GM19238 (cell line): ENCODE data around the gene UGT1A7.
"Not testable (repeated sequence)": the region's sequence is repeated elsewhere in the genome, so short reads cannot be mapped to it uniquely, and the experiment has no call there.

ENCODE experiments used
- DNase-seq: peaks from one replicate; pipeline ENCODE4 v3.0.0; 2011; ENCODE audit warnings: low spot score; ENCODE audit not compliant: insufficient read length

Gene UGT1A7

GRCh38 chr2:233712611-233713261 is 31.0 kb downstream of the UGT1A7 start, which contains the start of gene UGT1A5:
UGT1A5 (plus strand) TSS chr2:233712907; CDS start chr2:233712992, 85 bp downstream.
- no peak for DNase-seq

DNA sequence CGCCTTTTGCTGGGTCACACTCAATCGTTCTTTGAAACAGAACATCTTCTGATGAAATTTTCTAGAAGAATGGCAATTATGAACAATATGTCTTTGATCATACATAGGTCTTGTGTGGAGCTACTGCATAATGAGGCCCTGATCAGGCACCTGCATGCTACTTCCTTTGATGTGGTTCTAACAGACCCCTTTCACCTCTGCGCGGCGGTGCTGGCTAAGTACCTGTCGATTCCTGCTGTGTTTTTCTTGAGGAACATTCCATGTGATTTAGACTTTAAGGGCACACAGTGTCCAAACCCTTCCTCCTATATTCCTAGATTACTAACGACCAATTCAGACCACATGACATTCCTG is 31.5 kb downstream of the UGT1A7 start:
- DNase-seq = no peak

- DNase-seq = no peak
Observed at GRCh38 chr2:233714121-233714520, 32.4 kb downstream of the UGT1A7 start.

DNA sequence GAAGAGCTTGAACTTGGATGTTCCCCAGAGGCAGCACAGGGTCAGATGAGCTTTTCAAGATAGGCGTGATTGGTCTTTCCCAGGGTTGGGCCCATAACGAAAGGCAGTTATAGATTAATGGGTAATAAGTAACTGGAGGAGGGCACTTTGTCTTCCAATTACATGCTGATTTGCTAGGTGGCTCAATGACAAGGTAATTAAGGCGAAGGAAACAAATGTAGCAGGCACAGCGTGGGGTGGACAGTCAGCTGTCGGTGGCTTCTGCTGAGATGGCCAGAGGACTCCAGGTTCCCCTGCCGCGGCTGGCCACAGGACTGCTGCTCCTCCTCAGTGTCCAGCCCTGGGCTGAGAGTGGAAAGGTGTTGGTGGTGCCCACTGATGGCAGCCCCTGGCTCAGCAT is 36.9 kb downstream of the UGT1A7 start, which contains the start of gene UGT1A4:
TSS of gene UGT1A4 (plus strand) at position 185 of the 400 bp plus-strand sequence. CDS start at position 270, 85 bp downstream.
- DNase-seq = no peak

DNA sequence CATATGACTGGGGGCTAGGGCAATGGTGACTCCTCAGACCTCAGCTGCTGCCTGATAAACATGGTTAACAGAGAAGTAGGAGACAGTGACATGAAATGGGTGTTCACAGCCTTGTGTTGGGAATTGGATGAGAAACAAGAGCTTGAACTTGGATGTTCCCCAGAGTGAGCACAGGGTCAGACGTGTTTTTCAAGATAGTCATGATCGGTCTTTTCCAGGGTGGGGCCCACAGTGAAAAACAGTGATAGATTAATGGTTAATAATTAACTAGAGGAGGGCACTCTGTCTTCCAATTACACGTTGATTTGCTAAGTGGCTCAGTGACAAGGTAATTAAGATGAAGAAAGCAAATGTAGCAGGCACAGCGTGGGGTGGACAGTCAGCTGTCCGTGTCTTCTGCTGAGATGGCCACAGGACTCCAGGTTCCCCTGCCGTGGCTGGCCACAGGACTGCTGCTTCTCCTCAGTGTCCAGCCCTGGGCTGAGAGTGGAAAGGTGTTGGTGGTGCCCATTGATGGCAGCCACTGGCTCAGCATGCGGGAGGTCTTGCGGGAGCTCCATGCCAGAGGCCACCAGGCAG is 47.1 kb downstream of the UGT1A7 start, which contains the start of gene UGT1A3:
TSS of gene UGT1A3 (plus strand) at position 320 of the 579 bp plus-strand sequence. CDS start at position 405, 85 bp downstream.
- DNase-seq = no peak

DNA sequence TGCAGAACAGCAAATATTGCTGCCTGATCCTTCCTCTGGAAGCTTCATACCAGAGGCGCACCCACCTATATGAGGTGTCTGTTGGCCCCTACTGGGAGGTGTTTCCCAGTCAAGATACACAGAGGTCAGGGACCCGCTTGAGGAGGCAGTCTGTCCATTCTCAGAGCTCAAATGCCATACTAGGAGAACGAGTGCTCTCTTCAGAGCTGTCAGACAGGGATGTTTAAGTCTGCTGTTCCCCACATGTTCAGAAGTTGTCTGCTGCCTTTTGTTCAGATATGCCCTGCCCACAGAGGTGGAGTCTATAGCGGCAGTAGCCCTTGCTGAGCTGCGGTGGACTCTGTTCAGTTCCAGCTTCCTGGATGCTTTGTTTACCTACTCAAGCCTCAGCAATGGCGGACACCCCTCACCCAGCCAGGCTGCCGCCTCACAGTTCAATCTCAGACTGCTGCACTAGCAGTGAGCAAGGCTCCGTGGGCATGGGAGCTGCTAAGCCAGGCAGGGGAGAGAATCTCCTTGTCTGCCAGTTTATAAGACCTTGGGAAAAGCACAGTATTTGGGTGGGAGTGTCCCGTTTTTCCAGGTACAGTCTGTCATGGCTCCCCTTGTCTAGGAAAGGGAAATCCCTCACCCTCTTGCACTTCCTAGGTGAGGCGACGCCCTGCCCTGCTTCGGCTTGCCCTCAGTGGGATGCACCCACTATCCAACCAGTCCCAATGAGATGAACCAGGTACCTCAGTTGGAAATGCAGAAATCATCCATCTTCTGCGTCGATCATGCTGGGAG is 55.4 kb downstream of the UGT1A7 start:
- not testable (repeated sequence) for DNase-seq

DNA sequence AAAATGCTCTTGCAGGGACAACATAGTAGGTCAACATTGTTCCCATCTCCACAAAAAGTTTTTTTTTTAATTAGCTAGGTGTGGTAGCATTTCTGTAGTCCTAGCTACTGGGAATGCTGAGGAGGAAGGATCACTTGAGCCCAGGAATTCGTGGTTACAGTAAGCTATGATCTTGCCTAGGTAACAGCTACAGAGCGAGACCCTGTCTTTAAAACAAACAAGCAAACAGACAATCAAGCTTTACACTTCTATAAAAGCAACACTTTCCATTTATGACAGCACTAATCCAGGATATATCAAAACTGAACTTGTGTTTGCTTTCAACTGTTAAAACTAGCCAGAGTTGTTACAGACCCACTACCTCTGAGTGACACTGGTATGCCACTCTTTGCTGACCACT is 59.2 kb downstream of the UGT1A7 start:
- DNase-seq = no peak

- no peak for DNase-seq
Observed at GRCh38 chr2:233743464-233744259, 62.0 kb downstream of the UGT1A7 start.

DNA sequence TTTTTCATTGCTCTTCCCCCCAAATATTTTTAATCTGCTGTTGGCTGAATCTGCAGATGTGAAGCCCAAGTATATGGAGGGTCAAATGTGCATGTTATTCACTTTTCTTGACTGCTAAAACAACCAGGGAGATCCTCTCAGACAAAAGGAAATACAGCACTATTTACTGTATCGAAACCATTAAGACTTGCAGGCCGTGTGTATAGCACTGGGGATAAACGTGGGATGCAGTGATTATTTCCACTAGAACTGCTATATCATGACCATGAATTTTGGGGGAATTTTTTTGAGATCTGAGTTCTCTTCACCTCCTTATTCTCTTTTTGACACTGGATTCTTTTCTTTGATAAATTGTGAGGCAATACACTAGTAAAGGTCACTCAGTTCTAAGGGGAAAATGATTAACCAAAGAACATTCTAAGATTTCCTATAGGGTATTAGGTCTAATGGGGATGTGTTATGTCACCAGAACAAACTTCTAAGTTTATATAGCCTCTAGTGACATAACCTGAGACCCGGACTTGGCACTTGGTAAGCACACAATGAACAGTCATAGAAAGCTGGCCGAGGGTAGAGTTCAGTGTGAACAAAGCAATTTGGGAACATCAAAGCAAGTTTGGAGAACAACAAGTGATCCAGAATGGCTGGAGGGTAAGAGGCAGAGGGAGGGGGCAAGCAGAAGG is 63.5 kb downstream of the UGT1A7 start:
- DNase-seq = no peak

DNA sequence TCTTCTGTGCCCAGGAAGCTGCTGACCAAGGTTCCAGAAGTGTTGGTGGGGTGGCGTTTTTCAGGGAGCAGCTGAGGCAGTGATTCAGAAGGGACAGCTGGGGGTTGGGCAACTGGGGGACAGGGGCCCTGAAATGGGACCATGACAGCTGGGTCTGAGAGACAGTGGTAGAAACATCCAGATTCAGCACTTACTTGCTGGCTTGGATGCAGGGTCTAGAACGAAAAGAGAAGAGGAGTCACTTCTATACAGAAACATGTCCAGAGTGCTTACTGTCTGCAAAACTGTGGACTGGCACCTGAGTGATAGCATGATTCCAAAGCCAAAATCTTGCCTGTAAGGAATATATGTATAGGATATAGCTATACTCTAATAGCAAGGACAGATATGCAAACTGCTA is 64.1 kb downstream of the UGT1A7 start:
- DNase-seq = not testable (repeated sequence)

DNA sequence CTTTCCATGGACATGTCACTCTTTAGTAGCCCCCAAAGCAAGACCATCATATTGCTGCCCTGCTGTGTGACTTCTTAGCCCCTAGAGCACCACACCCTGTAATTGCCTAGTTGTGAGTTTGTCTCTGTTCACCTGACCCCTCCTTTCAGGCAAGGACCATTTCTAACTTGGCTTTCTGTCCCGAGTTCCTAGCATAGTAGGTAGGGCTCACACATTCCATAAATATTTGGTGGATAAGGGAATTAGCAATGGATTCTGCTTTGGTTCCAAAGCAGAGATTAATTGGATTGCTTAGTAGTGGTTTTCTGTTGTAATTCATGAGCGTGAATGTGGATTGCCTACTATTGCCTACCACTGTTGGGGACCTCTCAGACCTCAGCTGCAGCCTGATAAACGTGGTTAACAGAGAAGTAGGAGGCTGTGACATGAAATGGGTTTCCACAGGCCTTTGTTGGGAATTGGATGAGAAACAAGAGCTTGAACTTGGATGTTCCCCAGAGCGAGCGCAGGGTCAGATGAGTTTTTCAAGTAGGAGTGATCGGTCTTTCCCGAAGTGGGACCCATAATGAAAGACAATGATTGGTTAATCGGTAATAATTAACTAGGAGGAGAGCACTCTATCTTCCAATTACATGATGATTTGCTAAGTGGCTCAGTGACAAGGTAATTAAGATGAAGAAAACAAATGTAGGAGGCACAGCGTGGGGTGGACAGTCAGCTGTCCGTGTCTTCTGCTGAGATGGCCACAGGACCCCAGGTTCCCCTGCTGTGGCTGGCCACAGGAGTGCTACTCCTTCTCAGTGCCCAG is 65.0 kb downstream of the UGT1A7 start:
- no peak for DNase-seq

DNA sequence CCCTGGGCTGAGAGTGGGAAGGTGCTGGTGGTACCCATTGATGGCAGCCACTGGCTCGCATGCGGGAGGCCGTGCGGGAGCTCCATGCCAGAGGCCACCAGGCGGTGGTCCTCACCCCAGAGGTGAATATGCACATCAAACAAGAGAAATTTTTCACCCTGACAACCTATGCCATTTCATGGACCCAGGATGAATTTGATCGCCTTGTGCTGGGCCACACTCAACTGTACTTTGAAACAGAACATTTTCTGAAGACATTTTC is 65.5 kb downstream of the UGT1A7 start:
- DNase-seq = no peak

- DNase-seq = not testable (repeated sequence)
Observed at GRCh38 chr2:233750689-233751088, 69.0 kb downstream of the UGT1A7 start.

DNA sequence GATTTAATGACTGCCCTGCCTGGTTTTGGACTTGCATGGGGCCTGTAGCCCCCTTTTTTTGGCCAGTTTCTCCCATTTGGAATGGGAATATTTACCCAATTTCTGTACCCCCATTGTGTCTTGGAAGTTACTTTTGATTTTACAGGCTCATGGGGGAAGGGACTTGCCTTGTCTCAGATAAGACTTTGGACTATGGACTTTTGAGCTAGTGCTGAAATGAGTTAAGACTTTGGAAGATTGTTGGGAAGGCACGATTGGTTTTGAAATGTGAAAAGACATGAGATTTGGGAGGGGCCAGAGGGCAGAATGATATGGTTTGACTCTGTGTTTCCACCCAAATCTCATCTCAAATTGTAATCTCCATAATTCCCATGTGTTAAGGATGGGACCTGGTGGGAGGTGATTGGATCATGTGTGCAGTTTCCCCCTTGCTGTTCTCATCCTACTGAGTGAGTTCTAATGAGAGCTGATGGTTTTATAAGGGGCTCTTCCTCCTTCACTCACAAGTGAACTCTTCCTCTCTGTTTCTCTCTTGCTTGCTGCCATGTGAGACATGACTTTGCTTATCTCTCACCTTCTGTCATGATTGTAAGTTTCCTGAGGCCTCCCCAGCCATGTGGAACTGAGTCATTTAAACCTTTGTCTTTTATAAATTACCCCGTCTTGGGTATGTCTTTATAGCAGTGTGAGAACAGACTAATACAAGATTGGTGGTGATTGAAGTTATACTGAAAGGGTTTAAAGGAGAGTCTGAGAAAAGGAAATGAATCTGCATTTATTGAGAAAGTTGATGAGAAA is 69.7 kb downstream of the UGT1A7 start:
- not testable (repeated sequence) for DNase-seq

DNA sequence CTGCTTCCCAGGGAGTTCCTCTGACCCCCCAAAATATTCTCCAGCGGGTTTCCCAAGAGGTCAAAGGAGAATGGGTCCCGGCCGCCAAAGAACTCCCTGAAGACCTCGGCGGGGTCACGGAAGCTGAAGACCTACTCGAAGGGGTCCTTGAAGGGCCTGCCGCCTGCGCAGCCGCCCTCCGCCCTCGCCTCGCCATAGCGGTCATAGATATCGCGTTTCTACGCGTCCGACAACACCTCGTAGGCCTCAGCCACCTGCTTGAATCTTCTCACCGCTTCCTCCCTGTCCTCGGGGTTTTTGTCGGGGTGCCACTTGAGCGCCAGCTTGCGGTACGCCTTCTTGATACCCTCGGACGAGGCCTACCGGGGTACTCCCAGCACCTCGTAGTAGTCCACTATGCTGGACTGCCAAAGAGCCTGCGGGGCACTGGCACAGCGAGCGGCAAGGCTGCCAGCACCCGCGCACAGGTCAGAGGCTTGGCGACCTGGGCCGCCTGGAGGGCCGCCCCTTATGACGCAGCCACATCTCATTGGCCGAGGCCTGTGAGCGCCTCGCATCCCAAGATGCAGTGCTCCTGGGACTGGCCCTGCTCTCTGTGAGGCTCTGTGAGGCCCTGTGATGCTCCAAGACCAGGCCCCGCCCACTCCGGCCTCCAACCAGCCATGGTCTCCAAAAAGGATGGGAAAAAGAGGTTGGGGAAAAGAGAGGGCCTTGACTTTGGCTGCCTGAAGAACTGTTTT is 73.3 kb downstream of the UGT1A7 start:
- DNase-seq = no peak

GRCh38 chr2:233756429-233757081 is 74.9 kb downstream of the UGT1A7 start:
- no peak for DNase-seq

GRCh38 chr2:233758141-233758540 is 76.4 kb downstream of the UGT1A7 start:
- DNase-seq = no peak

- DNase-seq = no peak
Observed at GRCh38 chr2:233758849-233759248, 77.1 kb downstream of the UGT1A7 start.
